Endothelial cell of umbilical vein (primary cell): Measurements from ENCODE around the gene LLGL2.

Experiments
- POLR2A ChIP-seq: IDR thresholded peaks from 2 replicates; pipeline ENCODE4 v1.6.1; 2012; ENCODE audit warnings: low read depth, mild to moderate bottlenecking, control low read depth, low read length
- POLR2AphosphoS5 ChIP-seq: IDR thresholded peaks from 2 replicates; pipeline ENCODE4 v1.6.1; 2012; ENCODE audit warnings: low read depth, mild to moderate bottlenecking, control low read depth, low read length, moderate library complexity; ENCODE audit not compliant: insufficient read depth

GRCh38 chr17:75553295-75554110 is 28.0 kb downstream of the LLGL2 start:
- TF ChIP-seq POLR2A (no peak), POLR2AphosphoS5 (no peak)
